GM12878 (cell line): ENCODE results near the gene SEMA7A. TPM values are rescaled to one million over a fixed set of nuclear protein-coding genes. Genes with fewer than 3 reads are reported as not detected.

Experiments used
- ATAC-seq: fragments of 200-7000 bp; cut with Tn5 transposase; 3 replicates; pipeline ENCODE4 v1.9.1; 2020; ENCODE audit warnings: mild to moderate bottlenecking, moderate library complexity
- BruUV-seq: library from RNA; stranded (reverse); fragments of 400-500 nt; replicated peaks from 2 replicates; lab custom pipeline; 2021; lab: Mats Ljungman, UMichigan
- CTCF ChIA-PET: fragments of 300-600 bp; sonication (Branson Sonifier 250); formaldehyde crosslinking; extraction: SDS; loops from one replicate; lab custom pipeline; 2021; ENCODE audit warnings: inconsistent platforms; lab: Yijun Ruan, JAX
- POLR2A ChIA-PET: fragments of 350-600 bp; formaldehyde crosslinking; extraction: SDS; loops from one replicate; lab custom pipeline; 2021; ENCODE audit warnings: inconsistent platforms; lab: Charles Lee
- RAD21 ChIA-PET: fragments of 300-600 bp; sonication (Branson Sonifier 250); formaldehyde crosslinking; loops from one replicate; lab custom pipeline; 2023; ENCODE audit warnings: antibody characterized with exemption; ENCODE audit not compliant: unreplicated experiment; lab: Charles Lee
- SMC1A ChIA-PET: fragments of 300-600 bp; sonication (Branson Sonifier 250); formaldehyde crosslinking; loops from one replicate; lab custom pipeline; 2023; ENCODE audit not compliant: unreplicated experiment, uncharacterized antibody; lab: Charles Lee
- DNase-seq: peaks from one replicate; pipeline ENCODE4 v3.0.0-alpha.2; 2011; ENCODE audit warnings: low read depth, low spot score
- FAIRE-seq: peaks from 3 replicates; lab custom pipeline; 2011; peaks lifted over from hg19 to GRCh38; lab: Jason Lieb, UNC
- H2AFZ ChIP-seq: 2 replicates; pipeline ENCODE4 v1.6.0; 2011; ENCODE audit warnings: low read depth, low read length, control low read depth; ENCODE audit not compliant: control insufficient read depth
- H3K27ac ChIP-seq: 2 replicates; pipeline ENCODE4 v1.5.1; 2011; ENCODE audit warnings: control low read depth; ENCODE audit not compliant: control insufficient read depth, insufficient read depth
- H3K27me3 ChIP-seq, 2 experiments: replicated peaks in 1 of 2; 2 replicates each; pipeline versions ENCODE4 v1.6.0 to v1.6.1; 2011; ENCODE audit warnings: low read length in 1 of 2; ENCODE audit not compliant: control insufficient read depth in 2 of 2, insufficient read depth in 2 of 2
- H3K36me3 ChIP-seq, 2 experiments: 2 replicates each; pipeline ENCODE4 v1.5.1; 2011; ENCODE audit warnings: low read length in 1 of 2; ENCODE audit not compliant: control insufficient read depth in 2 of 2, insufficient read depth in 2 of 2
- H3K4me1 ChIP-seq: 2 replicates; pipeline ENCODE4 v1.6.1; 2011; ENCODE audit warnings: mild to moderate bottlenecking, low read length, moderate library complexity, mixed read lengths; ENCODE audit not compliant: control insufficient read depth, insufficient read depth
- H3K4me2 ChIP-seq: 2 replicates; pipeline ENCODE4 v1.6.0; 2011; ENCODE audit warnings: control low read depth; ENCODE audit not compliant: control insufficient read depth, insufficient read depth
- H3K4me3 ChIP-seq: fragments of 200-600 bp; sonication (generic); 2 replicates; pipeline ENCODE4 v1.5.1; 2016
- H3K79me2 ChIP-seq: 2 replicates; pipeline ENCODE4 v1.6.0; 2011; ENCODE audit warnings: low read length; ENCODE audit not compliant: control insufficient read depth, insufficient read depth
- H3K9ac ChIP-seq: 2 replicates; pipeline ENCODE4 v1.8.0; 2011; ENCODE audit warnings: low read length, control low read depth, mixed read lengths; ENCODE audit not compliant: control insufficient read depth, insufficient read depth
- H3K9me3 ChIP-seq: replicated peaks from 3 replicates; pipeline ENCODE4 v1.5.1; 2011; ENCODE audit warnings: mild to moderate bottlenecking, low read length; ENCODE audit not compliant: control insufficient read depth, insufficient read depth
- H4K20me1 ChIP-seq: 2 replicates; pipeline ENCODE4 v1.6.0; 2011; ENCODE audit not compliant: control insufficient read depth, insufficient read depth
- POLR2A ChIP-seq: IDR thresholded peaks from 2 replicates; pipeline ENCODE4 v1.6.1; 2011; ENCODE audit warnings: low read depth, mild to moderate bottlenecking, low read length
- RUNX3 ChIP-seq: IDR thresholded peaks from 2 replicates; pipeline ENCODE4 v1.6.1; 2012; ENCODE audit warnings: low read length, inconsistent platforms
- TAF1 ChIP-seq: IDR thresholded peaks from 2 replicates; pipeline ENCODE4 v1.6.1; 2011; ENCODE audit warnings: mild to moderate bottlenecking, low read depth, low read length, borderline replicate concordance
- ZNF384 ChIP-seq: IDR thresholded peaks from 2 replicates; pipeline ENCODE4 v1.6.1; 2012; ENCODE audit warnings: low read depth, mild to moderate bottlenecking, low read length, improper control_type of control experiment, borderline replicate concordance
- WGBS: methylation state at CpG from one replicate; pipeline ENCODE4 v1.1.6; 2016; ENCODE audit warnings: low lambda C conversion rate; ENCODE audit not compliant: insufficient replicate concordance, insufficient coverage; ENCODE audit errors: missing lambda C conversion rate; 5-methylcytosine and 5-hydroxymethylcytosine counted together
- in situ Hi-C: fragments of 300-500 bp; cut with MboI; formaldehyde crosslinking; loops from 9 replicates; pipeline ENCODE4 v1.14.3; 2018; ENCODE audit warnings: mixed read lengths
- intact Hi-C: fragments of 100-400 bp; cut with micrococcal nuclease; formaldehyde crosslinking; loops from one replicate; pipeline ENCODE4 v1.14.2; 2022; ENCODE audit not compliant: unreplicated experiment
- polyA plus RNA-seq, 11 experiments: library from polyadenylated mRNA; depleted of rRNA in 4 of 11; unstranded in 6 of 11; stranded (reverse) in 5 of 11; fragments of >200 nt; fragmentation: Nextera tagmentation in 4 of 11; fragmentation: Illumina TruSeq in 1 of 11; extraction: Ambion mirVana in 4 of 11; extraction: Trizol in 1 of 11; gene quantifications; 1 replicate in 1 of 11; 2 replicates in 10 of 11; pipeline versions ENCODE4 v1.2.1 to v1.2.3, GENCODE V29; 2011 to 2016; ENCODE audit warnings: inconsistent platforms in 2 of 11, missing spikeins in 2 of 11, low read depth in 1 of 11
- total RNA-seq, 4 experiments: library from RNA; depleted of rRNA in 3 of 4; stranded (reverse); fragments of >200 nt in 3 of 4; fragmentation: Illumina TruSeq in 1 of 4; extraction: Trizol in 1 of 4; gene quantifications; 2 replicates each; pipeline versions ENCODE4 v1.2.1 to v1.2.3, GENCODE V29; 2013 to 2021

Gene SEMA7A
- total and polyA plus RNA-seq, 10 of the 15 experiments (the other 5 are each of a cell fraction or from before 2014, with no cell fraction given) = 0.08 to 112 (median 53.5) TPM

DNA sequence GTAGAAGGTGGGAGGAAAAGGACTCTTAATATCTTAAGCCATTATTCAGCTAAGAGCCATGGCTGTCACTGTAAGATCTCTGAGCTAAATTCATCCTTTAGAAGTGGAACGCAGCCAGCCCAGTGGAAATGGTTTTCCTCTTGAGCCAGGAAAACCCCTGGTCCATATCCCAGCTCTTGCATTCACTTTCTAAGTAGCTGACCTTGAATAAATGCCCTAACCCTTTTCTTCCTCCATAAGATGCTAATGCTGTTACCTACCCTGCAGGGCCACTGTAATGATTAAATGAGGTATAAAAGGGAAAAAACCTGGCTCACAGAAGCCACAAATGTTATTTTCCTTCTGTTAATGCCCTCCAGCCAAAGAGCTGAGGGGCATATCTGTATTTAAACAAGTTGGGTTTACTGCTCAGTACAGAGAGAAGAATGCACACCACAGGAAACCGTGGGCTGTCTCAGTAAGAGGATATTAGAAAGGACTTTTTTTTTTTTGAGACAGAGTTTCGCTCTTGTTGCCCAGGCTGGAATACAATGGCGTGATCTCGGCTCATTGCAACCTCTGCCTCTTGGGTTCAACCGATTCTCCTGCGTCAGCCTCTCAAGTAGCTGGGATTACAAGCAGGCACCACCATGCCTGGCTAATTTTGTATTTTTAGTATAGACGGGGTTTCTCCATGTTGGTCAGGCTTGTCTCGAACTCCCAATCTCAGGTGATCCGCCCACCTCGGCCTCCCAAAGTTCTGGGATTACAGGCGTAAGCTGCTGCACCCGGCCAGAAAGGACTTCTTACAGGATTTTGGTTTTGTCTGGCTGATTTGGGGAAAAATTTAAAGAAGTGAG, 20.4 kb upstream of the SEMA7A start:
- in situ Hi-C loops = no loop called here
- TF ChIP-seq RUNX3 (peak; percentile 35; the same call in 1 of the 2 replicates), TAF1 (no peak), ZNF384 (peak; percentile 47; the same call in 1 of the 2 replicates), POLR2A (no peak)
- peaks cover 24 to 49% of the 10 kb centered on the region in 2 experiments for H3K36me3 ChIP-seq
- H3K27me3 ChIP-seq = no peaks in the 10 kb centered on the region
- peak; percentile 89 for ATAC-seq
- DNase-seq = no peak
- no peak overlapping the region for H2AFZ ChIP-seq
- H3K4me1 ChIP-seq = peaks cover 21% of the 10 kb centered on the region
- H3K9me3 ChIP-seq = no peaks in the 10 kb centered on the region
- no peaks in the 10 kb centered on the region for H4K20me1 ChIP-seq
- H3K79me2 ChIP-seq = peaks cover 17% of the 10 kb centered on the region
- no peak overlapping the region for H3K4me3 ChIP-seq
- no peak for FAIRE-seq
- peak overlapping the region; percentile 29 for H3K27ac ChIP-seq
- no peak overlapping the region for H3K9ac ChIP-seq
- WGBS = 72% methylated on average over 13 of the region's 13 CpGs
- CTCF ChIA-PET = interaction anchor here (1.0 to 3.6 kb wide), 14 partner anchors 8 to 180 kb away, joined by 3 to 18 read pairs (median 5); no protein-coding TSS in a partner anchor
- SMC1A ChIA-PET = interaction anchor here (0.7 to 3.1 kb wide), 11 partner anchors 10 to 86 kb away, joined by 3 to 23 read pairs (median 3); no protein-coding TSS in a partner anchor
- RAD21 ChIA-PET = interaction anchor here (0.6 to 2.3 kb wide), 9 partner anchors 13 to 87 kb away, joined by 3 to 6 read pairs (median 3); partner anchors contain the start of gene ARID3B
- peak overlapping the region; percentile 36 for H3K4me2 ChIP-seq
- POLR2A ChIA-PET = interaction anchor here (0.7 to 1.7 kb wide), 2 partner anchors 23 to 86 kb away, joined by 3 to 4 read pairs; partner anchors contain the start of gene ARID3B
- BruUV-seq = no TSS peak
- intact Hi-C loops = no loop called here
